Measurements from ENCODE around the gene RAD9B.

- TF ChIP-seq CTCF (IDR thresholded peaks at IDR 0.05; ENCODE audit: poor library complexity) (no peak), EZH2phosphoT487 (IDR thresholded peaks at IDR 0.05; ENCODE audit: low read depth, severe bottlenecking, unreplicated experiment) (no peak)
Observed at GRCh38 chr12:110532644-110533043, 30.5 kb downstream of the RAD9B start.
